ENCODE data around the gene PHF21B. TPM values are rescaled to one million over a fixed set of nuclear protein-coding genes. Genes with fewer than 3 reads are reported as not detected.

The PHF21B gene
- total RNA-seq, 1 donor: not detected

- H3K4me2 ChIP-seq (ENCODE audit: insufficient read depth, low read length): no peak overlapping the region
- H3K4me3 ChIP-seq (ENCODE audit: insufficient read depth, low read length): no peak overlapping the region
- no peak for DNase-seq (ENCODE audit: insufficient read length, low spot score, missing footprints)
Observed at GRCh38 chr22:44888491-44889254, 121.1 kb downstream of the PHF21B start.

DNA sequence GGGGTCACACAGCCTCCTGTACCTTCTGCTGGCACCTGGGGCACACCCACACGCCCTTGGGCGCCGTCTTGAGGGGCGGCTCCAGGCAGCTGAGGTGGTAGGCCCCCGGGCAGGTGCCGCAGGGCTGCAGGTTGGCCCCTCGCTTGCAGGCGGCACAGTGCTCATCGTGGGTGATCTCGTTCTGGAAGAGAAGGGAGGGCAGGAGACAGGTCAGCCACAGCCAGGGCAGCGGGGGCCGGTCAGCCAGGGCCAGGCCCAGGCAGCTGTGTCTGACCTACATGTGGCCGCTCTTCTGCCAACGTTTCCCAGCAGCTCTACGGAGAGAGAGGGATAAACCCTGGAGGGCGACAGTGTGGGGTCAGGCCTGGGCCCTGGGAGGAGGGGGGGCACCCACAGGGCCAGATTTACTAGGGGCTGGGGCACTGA is 121.9 kb downstream of the PHF21B start:
- H3K4me3 ChIP-seq (ENCODE audit: insufficient read depth, low read length): no peak overlapping the region
- no peaks in the 10 kb centered on the region for H3K36me3 ChIP-seq (ENCODE audit: insufficient read depth, low read length)
- TF ChIP-seq CTCF (IDR thresholded peaks at IDR 0.05; ENCODE audit: extremely low read depth, low read depth, low read length): no peak
- no peak overlapping the region for H3K4me2 ChIP-seq (ENCODE audit: insufficient read depth, low read length)
- no peak overlapping the region for H3K27ac ChIP-seq (ENCODE audit: low read depth, low read length)
- no peak overlapping the region for H2AFZ ChIP-seq (ENCODE audit: low read length)
- no peaks in the 10 kb centered on the region for H3K4me1 ChIP-seq (ENCODE audit: insufficient read depth, low read length)
- no peaks in the 10 kb centered on the region for H4K20me1 ChIP-seq (ENCODE audit: insufficient read depth, low read length)
- DNase-seq (ENCODE audit: insufficient read length, low spot score, missing footprints): no peak
- no peaks in the 10 kb centered on the region for H3K27me3 ChIP-seq (ENCODE audit: insufficient read depth, low read length)
- no peaks in the 10 kb centered on the region for H3K9me3 ChIP-seq (ENCODE audit: low read depth, low read length)
- no peaks in the 10 kb centered on the region for H3K79me2 ChIP-seq (ENCODE audit: insufficient read depth, low read length)

More at GRCh38 chr22:44888491-44889254, 121.1 kb downstream of the PHF21B start:
- H2AFZ ChIP-seq (ENCODE audit: low read length): no peak overlapping the region
- no peaks in the 10 kb centered on the region for H3K9me3 ChIP-seq (ENCODE audit: low read depth, low read length)
- no peaks in the 10 kb centered on the region for H4K20me1 ChIP-seq (ENCODE audit: insufficient read depth, low read length)
- no peaks in the 10 kb centered on the region for H3K4me1 ChIP-seq (ENCODE audit: insufficient read depth, low read length)
- no peaks in the 10 kb centered on the region for H3K36me3 ChIP-seq (ENCODE audit: insufficient read depth, low read length)
- no peak for TF ChIP-seq CTCF (IDR thresholded peaks at IDR 0.05; ENCODE audit: extremely low read depth, low read depth, low read length)
- no peaks in the 10 kb centered on the region for H3K79me2 ChIP-seq (ENCODE audit: insufficient read depth, low read length)
- no peaks in the 10 kb centered on the region for H3K27me3 ChIP-seq (ENCODE audit: insufficient read depth, low read length)
- no peak overlapping the region for H3K27ac ChIP-seq (ENCODE audit: low read depth, low read length)

GRCh38 chr22:44885806-44886360 is 123.9 kb downstream of the PHF21B start:
- Histone ChIP-seq H3K27ac (ENCODE audit: low read depth, low read length) (no peak overlapping the region), H3K4me3 (ENCODE audit: insufficient read depth, low read length) (no peak overlapping the region), H3K4me2 (ENCODE audit: insufficient read depth, low read length) (no peak overlapping the region), H3K4me1 (ENCODE audit: insufficient read depth, low read length) (no peaks in the 10 kb centered on the region), H2AFZ (ENCODE audit: low read length) (no peak overlapping the region), H3K9me3 (ENCODE audit: low read depth, low read length) (no peaks in the 10 kb centered on the region), H3K27me3 (ENCODE audit: insufficient read depth, low read length) (no peaks in the 10 kb centered on the region), H4K20me1 (ENCODE audit: insufficient read depth, low read length) (no peaks in the 10 kb centered on the region), H3K36me3 (ENCODE audit: insufficient read depth, low read length) (no peaks in the 10 kb centered on the region), H3K79me2 (ENCODE audit: insufficient read depth, low read length) (no peaks in the 10 kb centered on the region)
- no peak for DNase-seq (ENCODE audit: insufficient read length, low spot score, missing footprints)
- no peak for TF ChIP-seq CTCF (IDR thresholded peaks at IDR 0.05; ENCODE audit: extremely low read depth, low read depth, low read length)

DNA sequence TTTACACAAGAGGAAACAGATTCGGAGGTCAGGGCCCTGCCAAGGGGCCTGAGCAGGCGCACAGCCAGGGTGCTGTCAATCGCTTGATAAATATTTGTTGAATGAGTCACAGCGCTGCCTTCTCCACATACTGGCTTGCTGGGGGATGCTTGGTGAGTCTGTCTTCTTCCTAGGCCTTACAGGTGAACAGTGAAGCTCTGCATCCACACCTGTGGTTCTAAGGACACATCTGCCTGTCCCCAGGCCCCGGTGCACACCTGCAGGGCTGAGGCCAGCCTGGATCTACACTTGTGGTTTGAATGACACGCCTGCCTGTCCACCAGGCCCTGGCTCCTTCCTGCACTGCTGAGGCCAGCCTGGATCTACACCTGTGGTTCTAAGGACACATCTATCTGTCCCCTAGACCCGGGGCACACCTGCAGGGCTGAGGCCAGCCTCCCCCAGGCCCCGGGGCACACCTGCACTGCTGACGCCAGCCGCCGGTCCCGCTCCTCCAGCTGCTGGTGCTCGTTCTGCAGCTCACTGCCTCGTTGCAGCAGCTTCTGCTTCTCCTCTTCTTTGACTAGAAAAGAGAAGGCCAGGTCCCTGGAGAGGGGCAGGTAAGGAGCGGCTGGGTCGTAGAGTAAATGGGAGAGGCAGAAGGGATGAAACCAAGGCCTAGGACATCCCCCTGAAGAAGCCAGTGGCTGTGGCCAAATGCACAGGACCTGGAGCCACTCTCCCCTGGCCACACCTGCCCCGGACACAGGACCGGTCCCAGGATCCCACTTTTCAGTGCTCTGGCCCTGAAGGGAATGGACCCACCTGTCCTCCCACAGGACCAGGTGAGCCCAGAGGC is 124.6 kb downstream of the PHF21B start:
- Histone ChIP-seq H3K36me3 (ENCODE audit: insufficient read depth, low read length) (no peaks in the 10 kb centered on the region), H3K4me1 (ENCODE audit: insufficient read depth, low read length) (no peaks in the 10 kb centered on the region), H3K79me2 (ENCODE audit: insufficient read depth, low read length) (no peaks in the 10 kb centered on the region), H4K20me1 (ENCODE audit: insufficient read depth, low read length) (no peaks in the 10 kb centered on the region), H3K27ac (ENCODE audit: low read depth, low read length) (no peak overlapping the region), H3K4me2 (ENCODE audit: insufficient read depth, low read length) (no peak overlapping the region), H3K4me3 (ENCODE audit: insufficient read depth, low read length) (no peak overlapping the region), H2AFZ (ENCODE audit: low read length) (no peak overlapping the region), H3K27me3 (ENCODE audit: insufficient read depth, low read length) (no peaks in the 10 kb centered on the region), H3K9me3 (ENCODE audit: low read depth, low read length) (no peaks in the 10 kb centered on the region)
- no peak for DNase-seq (ENCODE audit: insufficient read length, low spot score, missing footprints)
- no peak for TF ChIP-seq CTCF (IDR thresholded peaks at IDR 0.05; ENCODE audit: extremely low read depth, low read depth, low read length)
